Calu3 (cell line): Measurements from ENCODE around the gene UBXN1. TPM values are rescaled to one million over a fixed set of nuclear protein-coding genes. Genes with fewer than 3 reads are reported as not detected.

ENCODE experiments used
- BruUV-seq: library from RNA; stranded (reverse); fragments of 400-500 nt; replicated peaks from 2 replicates; lab custom pipeline; 2021; lab: Mats Ljungman, UMichigan
- CTCF ChIA-PET: fragments of 300-600 bp; sonication (Branson Sonifier 250); formaldehyde crosslinking; loops from one replicate; lab custom pipeline; 2022; ENCODE audit warnings: antibody characterized with exemption; lab: Charles Lee
- DNase-seq: peaks from one replicate; pipeline ENCODE4 v3.0.0; 2022
- H3K27ac Mint-ChIP-seq: one replicate; pipeline ENCODE4 v1.8.0; 2022; ENCODE audit warnings: mixed read lengths; ENCODE audit not compliant: unreplicated experiment
- H3K27me3 Mint-ChIP-seq: one replicate; pipeline ENCODE4 v1.8.0; 2022; ENCODE audit warnings: mixed read lengths; ENCODE audit not compliant: unreplicated experiment
- H3K36me3 Mint-ChIP-seq: one replicate; pipeline ENCODE4 v1.8.0; 2022; ENCODE audit warnings: mild to moderate bottlenecking, moderate library complexity, mixed read lengths; ENCODE audit not compliant: insufficient read depth, unreplicated experiment
- H3K4me1 Mint-ChIP-seq: one replicate; pipeline ENCODE4 v1.8.0; 2022; ENCODE audit warnings: mild to moderate bottlenecking, low read depth, mixed read lengths; ENCODE audit not compliant: unreplicated experiment
- H3K4me3 Mint-ChIP-seq: one replicate; pipeline ENCODE4 v1.8.0; 2022; ENCODE audit warnings: mild to moderate bottlenecking, low read depth, moderate library complexity, mixed read lengths; ENCODE audit not compliant: unreplicated experiment
- H3K9me3 Mint-ChIP-seq: one replicate; pipeline ENCODE4 v1.8.0; 2022; ENCODE audit warnings: low read depth, mixed read lengths; ENCODE audit not compliant: unreplicated experiment
- intact Hi-C: fragments of 100-400 bp; cut with micrococcal nuclease; formaldehyde crosslinking; loops from one replicate; pipeline ENCODE4 v1.10.0; 2022; ENCODE audit not compliant: unreplicated experiment
- total RNA-seq: library from RNA; stranded (reverse); gene quantifications from 2 replicates; pipeline ENCODE4 v1.2.3, GENCODE V29; 2022
- TF ChIP-seq, protein P1 (sequence below): fragments of 200-600 bp; IDR thresholded peaks from one replicate; pipeline ENCODE4 v1.8.0; 2022; ENCODE audit warnings: antibody characterized with exemption; ENCODE audit not compliant: unreplicated experiment

Gene UBXN1
- total RNA-seq, 1 experiment from 2014 or later: 91.9 TPM

DNA sequence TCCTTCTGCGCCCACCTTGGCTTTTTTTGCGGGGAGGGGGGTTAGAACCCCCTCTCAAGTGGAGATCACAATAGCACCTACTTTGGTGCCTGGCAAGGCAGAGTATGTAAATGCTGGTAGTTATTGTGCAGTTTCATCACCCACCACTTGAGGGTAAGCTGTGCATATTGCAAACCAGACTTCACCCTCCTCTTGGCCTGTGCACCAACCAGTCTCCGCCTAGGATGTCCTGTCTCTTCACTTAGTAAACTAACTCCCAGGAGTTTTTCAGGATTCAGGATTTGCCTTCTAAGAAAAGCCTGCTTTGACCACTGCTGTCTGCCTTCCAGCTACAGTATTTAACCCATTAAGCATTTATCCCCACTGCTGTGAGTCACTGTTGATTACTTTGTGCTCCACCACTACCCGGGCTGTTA, 2.0 kb upstream of the UBXN1 start:
- Mint-ChIP-seq H3K36me3 (peaks cover 41% of the 10 kb centered on the region), H3K9me3 (no peaks in the 10 kb centered on the region), H3K4me1 (peaks cover 24% of the 10 kb centered on the region), H3K27me3 (no peaks in the 10 kb centered on the region), H3K4me3 (peak overlapping the region; percentile 32), H3K27ac (peak overlapping the region; percentile 56)
- DNase-seq: peak; percentile 64
- intact Hi-C loops: no loop called here
- TF ChIP-seq, protein P1, sequence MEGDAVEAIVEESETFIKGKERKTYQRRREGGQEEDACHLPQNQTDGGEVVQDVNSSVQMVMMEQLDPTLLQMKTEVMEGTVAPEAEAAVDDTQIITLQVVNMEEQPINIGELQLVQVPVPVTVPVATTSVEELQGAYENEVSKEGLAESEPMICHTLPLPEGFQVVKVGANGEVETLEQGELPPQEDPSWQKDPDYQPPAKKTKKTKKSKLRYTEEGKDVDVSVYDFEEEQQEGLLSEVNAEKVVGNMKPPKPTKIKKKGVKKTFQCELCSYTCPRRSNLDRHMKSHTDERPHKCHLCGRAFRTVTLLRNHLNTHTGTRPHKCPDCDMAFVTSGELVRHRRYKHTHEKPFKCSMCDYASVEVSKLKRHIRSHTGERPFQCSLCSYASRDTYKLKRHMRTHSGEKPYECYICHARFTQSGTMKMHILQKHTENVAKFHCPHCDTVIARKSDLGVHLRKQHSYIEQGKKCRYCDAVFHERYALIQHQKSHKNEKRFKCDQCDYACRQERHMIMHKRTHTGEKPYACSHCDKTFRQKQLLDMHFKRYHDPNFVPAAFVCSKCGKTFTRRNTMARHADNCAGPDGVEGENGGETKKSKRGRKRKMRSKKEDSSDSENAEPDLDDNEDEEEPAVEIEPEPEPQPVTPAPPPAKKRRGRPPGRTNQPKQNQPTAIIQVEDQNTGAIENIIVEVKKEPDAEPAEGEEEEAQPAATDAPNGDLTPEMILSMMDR: peak; percentile 41
- BruUV-seq: no TSS peak
- CTCF ChIA-PET: interaction anchor here (0.7 to 1.9 kb wide), 6 partner anchors 9 to 107 kb away, joined by 3 to 8 read pairs (median 4); partner anchors contain the start of genes HNRNPUL2, LBHD1, LRRN4CL and TMEM179B

DNA sequence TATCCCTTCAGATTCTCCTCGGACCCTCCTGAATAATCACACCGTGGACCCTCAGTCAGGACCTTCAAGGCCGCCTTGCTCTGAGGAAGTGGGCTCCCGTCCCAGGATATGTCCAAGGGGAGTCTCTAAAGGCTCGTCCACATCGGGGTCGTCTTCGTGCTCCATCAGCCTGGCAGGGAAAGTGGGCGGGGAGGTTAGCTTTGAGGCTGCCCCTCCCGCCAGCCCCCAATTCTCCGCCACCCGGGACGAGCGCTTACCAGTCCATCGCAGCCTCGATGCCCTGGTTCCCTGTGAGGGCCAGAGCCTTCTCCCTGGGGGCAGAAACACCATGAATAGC, 472 bp downstream of the UBXN1 start:
- Mint-ChIP-seq H3K9me3 (no peaks in the 10 kb centered on the region), H3K27me3 (no peaks in the 10 kb centered on the region), H3K4me1 (peaks cover 24% of the 10 kb centered on the region), H3K36me3 (peaks cover 61% of the 10 kb centered on the region), H3K27ac (peak overlapping the region; percentile 84), H3K4me3 (peak overlapping the region; percentile 86)
- TF ChIP-seq, protein P1: no peak
- BruUV-seq: no TSS peak
- CTCF ChIA-PET: no interaction called here
- intact Hi-C loops: no loop called here
- no peak for DNase-seq

DNA sequence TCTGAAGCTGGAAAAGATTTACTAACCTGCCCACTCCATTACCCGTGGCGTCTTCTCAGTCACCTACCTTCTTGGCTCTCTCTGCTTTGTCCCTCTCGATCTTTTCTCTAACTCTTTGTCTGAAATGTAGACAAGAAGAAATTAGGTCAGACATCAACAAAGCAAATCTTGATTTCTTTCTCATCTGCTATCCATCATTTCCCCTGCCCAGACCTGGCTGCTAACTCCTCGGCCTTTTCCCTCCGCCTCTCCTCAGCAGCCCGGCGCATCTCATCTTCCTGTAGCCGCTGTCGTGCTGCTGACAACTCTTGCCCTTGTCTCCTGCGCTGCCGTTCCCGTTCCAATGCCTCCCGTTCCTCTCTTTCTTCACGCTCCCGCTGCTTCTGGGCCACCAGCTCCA, 1.2 kb downstream of the UBXN1 start:
- Mint-ChIP-seq H3K27me3 (no peaks in the 10 kb centered on the region), H3K27ac (peak overlapping the region; percentile 17), H3K9me3 (no peaks in the 10 kb centered on the region), H3K36me3 (peaks cover 67% of the 10 kb centered on the region), H3K4me3 (peak overlapping the region; percentile 86), H3K4me1 (peaks cover 24% of the 10 kb centered on the region)
- CTCF ChIA-PET: no interaction called here
- DNase-seq: no peak
- BruUV-seq: no TSS peak
- intact Hi-C loops: no loop called here
- TF ChIP-seq, protein P1: no peak

DNA sequence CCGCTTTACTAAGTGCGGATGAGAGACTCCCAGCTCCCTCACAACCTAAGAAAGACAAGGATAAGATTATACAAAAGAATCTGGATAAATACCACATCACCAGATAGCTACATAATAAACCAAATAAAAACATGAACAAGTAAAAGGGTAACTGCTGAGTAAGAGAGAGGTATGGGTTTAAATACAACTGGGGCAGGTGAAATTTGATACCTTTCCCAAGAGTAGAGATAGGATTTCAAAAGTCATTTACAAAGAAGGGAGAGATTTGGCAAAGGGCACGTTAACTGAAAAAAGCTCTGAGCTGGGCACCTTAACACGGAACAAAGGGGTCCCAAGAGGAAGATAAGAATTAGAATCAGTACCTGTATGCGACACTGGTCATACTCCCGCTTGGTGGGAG, 1.7 kb downstream of the UBXN1 start:
- peak overlapping the region; percentile 86 for H3K4me3 Mint-ChIP-seq
- H3K27me3 Mint-ChIP-seq: no peaks in the 10 kb centered on the region
- TF ChIP-seq, protein P1: no peak
- H3K9me3 Mint-ChIP-seq: no peaks in the 10 kb centered on the region
- CTCF ChIA-PET: no interaction called here
- H3K4me1 Mint-ChIP-seq: peaks cover 24% of the 10 kb centered on the region
- no peak for DNase-seq
- BruUV-seq: no TSS peak
- intact Hi-C loops: no loop called here
- no peak overlapping the region for H3K27ac Mint-ChIP-seq
- peaks cover 73% of the 10 kb centered on the region for H3K36me3 Mint-ChIP-seq
